HFF-Myc (cell line): ENCODE data around the gene AR.

Source experiments
- DNase-seq: peaks from one replicate; pipeline ENCODE4 v3.0.0-alpha.2; 2011; ENCODE audit warnings: low read depth; ENCODE audit errors: extremely low read depth
- H3K4me3 ChIP-seq: replicated peaks from 2 replicates; pipeline ENCODE4 v1.5.1; 2011; ENCODE audit warnings: low read depth, mild to moderate bottlenecking, control low read depth, low read length
- TF ChIP-seq, protein P1 (sequence below): IDR thresholded peaks from 2 replicates; pipeline ENCODE4 v1.5.1; 2012; ENCODE audit warnings: mild to moderate bottlenecking, low read depth, low read length, control low read depth; ENCODE audit errors: missing control alignments

The AR gene

DNA sequence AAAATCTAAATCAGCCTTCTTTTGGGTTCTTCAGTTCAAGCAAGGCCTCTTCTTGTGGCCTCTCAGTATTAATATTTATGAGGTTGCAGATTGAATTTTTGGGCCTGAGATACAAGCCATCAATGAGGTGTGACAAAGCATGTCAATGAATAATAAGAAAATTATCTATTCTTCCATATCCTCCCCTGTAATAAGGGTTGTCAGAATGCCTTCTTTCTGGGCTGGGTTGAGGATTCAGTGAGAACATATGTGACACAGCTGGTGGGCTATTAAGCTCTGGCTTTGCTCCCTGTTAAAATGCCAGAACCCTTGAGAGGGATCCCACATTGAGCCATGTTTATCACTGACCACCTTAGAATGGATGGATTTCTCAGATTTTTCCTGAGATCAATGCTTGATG lies 187.2 kb downstream of the AR start:
- no peak overlapping the region for H3K4me3 ChIP-seq
- no peak for DNase-seq
- TF ChIP-seq, protein P1, sequence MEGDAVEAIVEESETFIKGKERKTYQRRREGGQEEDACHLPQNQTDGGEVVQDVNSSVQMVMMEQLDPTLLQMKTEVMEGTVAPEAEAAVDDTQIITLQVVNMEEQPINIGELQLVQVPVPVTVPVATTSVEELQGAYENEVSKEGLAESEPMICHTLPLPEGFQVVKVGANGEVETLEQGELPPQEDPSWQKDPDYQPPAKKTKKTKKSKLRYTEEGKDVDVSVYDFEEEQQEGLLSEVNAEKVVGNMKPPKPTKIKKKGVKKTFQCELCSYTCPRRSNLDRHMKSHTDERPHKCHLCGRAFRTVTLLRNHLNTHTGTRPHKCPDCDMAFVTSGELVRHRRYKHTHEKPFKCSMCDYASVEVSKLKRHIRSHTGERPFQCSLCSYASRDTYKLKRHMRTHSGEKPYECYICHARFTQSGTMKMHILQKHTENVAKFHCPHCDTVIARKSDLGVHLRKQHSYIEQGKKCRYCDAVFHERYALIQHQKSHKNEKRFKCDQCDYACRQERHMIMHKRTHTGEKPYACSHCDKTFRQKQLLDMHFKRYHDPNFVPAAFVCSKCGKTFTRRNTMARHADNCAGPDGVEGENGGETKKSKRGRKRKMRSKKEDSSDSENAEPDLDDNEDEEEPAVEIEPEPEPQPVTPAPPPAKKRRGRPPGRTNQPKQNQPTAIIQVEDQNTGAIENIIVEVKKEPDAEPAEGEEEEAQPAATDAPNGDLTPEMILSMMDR = no peak

DNA sequence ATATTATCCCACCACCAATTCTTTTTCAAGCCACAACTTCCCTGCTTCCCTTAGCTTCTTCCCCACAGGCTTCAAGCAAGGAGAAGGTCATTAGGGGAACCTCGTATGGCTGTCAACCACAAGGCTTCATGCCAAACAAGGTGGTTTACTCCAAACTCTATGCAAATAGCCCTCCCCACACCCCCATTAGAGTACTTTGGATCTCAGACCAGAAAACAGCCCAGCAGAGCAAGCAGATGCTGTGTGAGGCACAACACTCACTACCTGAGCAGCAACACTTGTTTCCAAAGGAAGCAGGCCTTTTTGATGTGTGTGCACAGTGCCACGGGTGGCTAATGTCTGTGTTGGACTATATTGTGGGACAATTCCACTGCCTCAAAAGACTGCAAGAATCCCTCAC lies 189.0 kb downstream of the AR start:
- TF ChIP-seq, protein P1 = no peak
- H3K4me3 ChIP-seq = no peak overlapping the region
- no peak for DNase-seq

DNA sequence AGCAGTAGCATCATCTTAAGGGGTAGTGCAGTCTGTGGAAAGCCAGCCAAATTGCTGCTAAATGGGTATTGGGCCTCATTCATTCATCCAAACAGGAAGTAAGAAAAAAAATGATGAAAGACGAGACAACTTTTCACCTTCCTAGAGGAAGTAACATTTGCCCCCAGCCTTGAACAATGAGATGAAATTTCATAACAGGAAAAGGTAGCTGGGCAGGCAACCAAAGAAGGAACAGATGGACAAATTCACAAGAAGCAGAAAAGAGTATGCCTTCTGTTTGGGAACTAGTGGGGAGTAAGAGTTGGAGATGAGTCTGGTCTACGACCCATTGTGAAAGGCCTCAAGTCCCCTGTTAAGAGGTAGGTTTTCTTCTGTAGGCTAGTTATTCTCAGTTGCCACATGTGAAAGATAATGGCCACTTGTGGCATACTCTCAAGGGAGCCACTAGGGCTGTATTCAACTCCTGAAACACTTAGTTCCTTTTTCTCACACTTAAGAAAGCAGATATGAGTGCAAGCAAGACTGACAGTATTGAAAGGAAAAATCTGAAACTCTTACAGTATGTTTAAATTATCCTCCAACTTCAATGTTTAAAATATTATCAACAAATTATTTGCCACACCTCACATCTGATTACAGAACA lies 190.4 kb downstream of the AR start:
- no peak for DNase-seq
- TF ChIP-seq, protein P1 = no peak
- no peak overlapping the region for H3K4me3 ChIP-seq

DNA sequence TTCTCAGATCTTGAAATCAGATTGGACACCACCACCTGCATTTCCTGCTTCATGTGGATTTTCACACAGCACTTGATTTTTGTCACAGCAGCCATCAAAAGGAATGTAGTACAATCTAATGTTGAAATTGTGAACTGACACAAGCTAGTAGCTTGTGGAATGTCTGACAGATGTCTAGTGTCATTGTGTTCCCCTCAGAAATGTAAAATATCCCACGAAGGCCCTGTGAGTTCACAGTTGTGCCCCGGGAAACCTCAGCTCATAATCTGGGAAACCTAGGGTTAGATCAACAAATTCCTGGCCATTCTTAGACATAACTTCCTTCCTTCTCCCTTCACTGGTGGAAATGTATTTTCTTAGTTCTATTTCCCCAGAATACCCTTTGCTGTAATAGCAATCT lies 205.7 kb downstream of the AR start:
- TF ChIP-seq, protein P1 = no peak
- no peak overlapping the region for H3K4me3 ChIP-seq
- no peak for DNase-seq

DNA sequence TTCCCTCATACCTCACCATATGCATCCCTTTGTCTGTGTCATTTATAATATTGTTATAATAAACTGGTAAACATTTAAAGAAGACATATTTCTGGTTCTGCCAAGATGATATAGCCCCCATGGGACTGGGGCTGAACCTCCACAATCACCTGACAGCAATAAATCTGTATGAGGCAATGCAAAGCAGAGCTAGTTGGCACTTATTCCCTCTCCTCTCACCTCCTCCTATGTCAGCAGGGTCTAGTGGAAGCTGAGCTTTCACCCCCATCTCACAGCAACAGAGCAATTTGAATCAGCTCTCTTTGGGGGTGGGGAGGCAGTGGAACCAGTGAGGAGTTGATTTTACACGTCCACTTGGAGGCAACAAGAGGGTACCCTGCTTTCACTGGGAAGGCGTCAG lies 206.9 kb downstream of the AR start:
- no peak for DNase-seq
- TF ChIP-seq, protein P1 = no peak
- H3K4me3 ChIP-seq = no peak overlapping the region

DNA sequence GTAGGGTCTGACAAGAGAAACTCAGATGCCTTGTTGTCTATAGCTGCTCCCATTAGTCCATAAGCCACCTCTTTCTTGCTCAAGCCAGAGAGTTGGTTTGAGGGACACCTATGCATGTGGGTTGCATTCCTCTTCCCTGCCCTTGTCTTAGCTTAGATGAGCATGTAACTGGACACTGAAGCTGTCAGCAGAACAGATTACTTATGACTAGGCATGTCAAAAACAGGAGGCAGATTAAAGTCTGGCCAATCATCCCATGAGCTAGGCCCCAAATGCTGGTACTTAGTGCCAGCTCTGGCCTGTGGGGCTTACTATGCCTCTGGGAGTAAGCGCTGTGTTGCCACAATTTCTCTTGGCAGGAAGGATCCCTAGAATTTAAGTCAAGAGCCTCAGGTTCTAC lies 215.2 kb downstream of the AR start:
- TF ChIP-seq, protein P1 = no peak
- DNase-seq = no peak

DNA sequence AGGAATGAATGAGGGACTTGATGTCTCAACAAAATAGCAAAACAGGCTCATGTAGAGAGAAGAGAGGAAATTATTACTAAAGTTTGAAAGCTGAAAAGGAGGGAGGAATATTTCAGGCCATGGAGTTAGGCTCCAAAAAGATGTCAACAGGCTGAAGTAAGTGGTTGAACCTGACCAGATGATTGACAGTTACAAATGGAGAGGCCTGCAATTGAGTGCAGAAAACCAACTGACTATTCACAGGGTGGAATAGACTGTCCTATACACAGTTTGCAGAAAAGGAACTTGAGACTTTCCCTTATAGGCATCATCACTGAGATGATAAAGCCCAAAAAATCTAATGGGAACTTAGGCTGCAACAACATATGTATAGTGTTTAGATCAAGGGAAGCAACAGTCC lies 233.3 kb downstream of the AR start:
- no peak overlapping the region for H3K4me3 ChIP-seq
- TF ChIP-seq, protein P1 = no peak
- DNase-seq = no peak

More for the DNA sequence above, 215.2 kb downstream of the AR start:
- H3K4me3 ChIP-seq = no peak overlapping the region
